Smooth muscle cell (in vitro differentiated cells): ENCODE measurements around the gene GCH1. TPM values are rescaled to one million over a fixed set of nuclear protein-coding genes. Genes with fewer than 3 reads are reported as not detected.
"Not testable (repeated sequence)": the region's sequence is repeated elsewhere in the genome, so short reads cannot be mapped to it uniquely, and the experiment has no call there.

ENCODE experiments used
- DNase-seq: peaks from one replicate; lab custom pipeline; 2025; ENCODE audit not compliant: unreplicated experiment; lab: John Stamatoyannopoulos, UW
- H2AFZ ChIP-seq: fragments of 200-600 bp; sonication (generic); 2 replicates; pipeline ENCODE4 v1.6.0; 2016; ENCODE audit warnings: antibody characterized with exemption, low read depth, mild to moderate bottlenecking
- H3F3A ChIP-seq: fragments of 200-600 bp; sonication (generic); 2 replicates; pipeline ENCODE4 v1.6.0; 2017; ENCODE audit warnings: antibody characterized with exemption, low read depth
- H3K27ac ChIP-seq: fragments of 200-600 bp; sonication (generic); 2 replicates; pipeline ENCODE4 v1.5.1; 2016; ENCODE audit warnings: low read depth, mild to moderate bottlenecking
- H3K27me3 ChIP-seq: fragments of 200-600 bp; sonication (generic); 2 replicates; pipeline ENCODE4 v1.6.1; 2016; ENCODE audit warnings: low read depth, mild to moderate bottlenecking
- H3K36me3 ChIP-seq: fragments of 200-600 bp; sonication (generic); 2 replicates; pipeline ENCODE4 v1.5.1; 2016; ENCODE audit warnings: low read depth
- H3K4me1 ChIP-seq: fragments of 200-600 bp; sonication (generic); 2 replicates; pipeline ENCODE4 v1.5.1; 2016; ENCODE audit warnings: low read depth
- H3K4me2 ChIP-seq: fragments of 200-600 bp; sonication (generic); 2 replicates; pipeline ENCODE4 v1.6.0; 2016; ENCODE audit warnings: mild to moderate bottlenecking
- H3K4me3 ChIP-seq: fragments of 200-600 bp; sonication (generic); 2 replicates; pipeline ENCODE4 v1.5.1; 2016; ENCODE audit warnings: mild to moderate bottlenecking
- H3K79me2 ChIP-seq: fragments of 200-600 bp; sonication (generic); 2 replicates; pipeline ENCODE4 v1.6.0; 2016; ENCODE audit warnings: low read depth, mild to moderate bottlenecking
- H3K9ac ChIP-seq: fragments of 200-600 bp; sonication (generic); 2 replicates; pipeline ENCODE4 v1.6.0; 2016; ENCODE audit warnings: low read depth
- H3K9me3 ChIP-seq: fragments of 200-600 bp; sonication (generic); replicated peaks from 2 replicates; pipeline ENCODE4 v1.5.1; 2016; ENCODE audit warnings: low read depth
- H4K20me1 ChIP-seq: fragments of 200-600 bp; sonication (generic); 2 replicates; pipeline ENCODE4 v1.6.0; 2016; ENCODE audit warnings: low read depth
- WGBS: methylation state at CpG from one replicate; pipeline ENCODE4 v1.1.7; 2016; ENCODE audit warnings: low lambda C conversion rate; 5-methylcytosine and 5-hydroxymethylcytosine counted together
- polyA plus RNA-seq: library from polyadenylated mRNA; unstranded; fragments of >200 nt; fragmentation: Nextera tagmentation; extraction: Ambion mirVana; gene quantifications from 2 replicates; pipeline ENCODE4 v1.2.1, GENCODE V29; 2016
- total RNA-seq: library from RNA; depleted of rRNA; stranded (reverse); fragments of >200 nt; gene quantifications from 2 replicates; pipeline ENCODE4 v1.2.3, GENCODE V29; 2014
- TF ChIP-seq, protein P1 (sequence below): fragments of 200-600 bp; sonication (generic); IDR thresholded peaks from 2 replicates; pipeline ENCODE4 v1.5.1; 2017; ENCODE audit warnings: borderline replicate concordance, mild to moderate bottlenecking, antibody characterized with exemption; ENCODE audit not compliant: insufficient read depth, poor library complexity, severe bottlenecking

The GCH1 gene
- total and polyA plus RNA-seq, 2 experiments from 2014 or later, result 0.70 to 2.1 TPM

DNA sequence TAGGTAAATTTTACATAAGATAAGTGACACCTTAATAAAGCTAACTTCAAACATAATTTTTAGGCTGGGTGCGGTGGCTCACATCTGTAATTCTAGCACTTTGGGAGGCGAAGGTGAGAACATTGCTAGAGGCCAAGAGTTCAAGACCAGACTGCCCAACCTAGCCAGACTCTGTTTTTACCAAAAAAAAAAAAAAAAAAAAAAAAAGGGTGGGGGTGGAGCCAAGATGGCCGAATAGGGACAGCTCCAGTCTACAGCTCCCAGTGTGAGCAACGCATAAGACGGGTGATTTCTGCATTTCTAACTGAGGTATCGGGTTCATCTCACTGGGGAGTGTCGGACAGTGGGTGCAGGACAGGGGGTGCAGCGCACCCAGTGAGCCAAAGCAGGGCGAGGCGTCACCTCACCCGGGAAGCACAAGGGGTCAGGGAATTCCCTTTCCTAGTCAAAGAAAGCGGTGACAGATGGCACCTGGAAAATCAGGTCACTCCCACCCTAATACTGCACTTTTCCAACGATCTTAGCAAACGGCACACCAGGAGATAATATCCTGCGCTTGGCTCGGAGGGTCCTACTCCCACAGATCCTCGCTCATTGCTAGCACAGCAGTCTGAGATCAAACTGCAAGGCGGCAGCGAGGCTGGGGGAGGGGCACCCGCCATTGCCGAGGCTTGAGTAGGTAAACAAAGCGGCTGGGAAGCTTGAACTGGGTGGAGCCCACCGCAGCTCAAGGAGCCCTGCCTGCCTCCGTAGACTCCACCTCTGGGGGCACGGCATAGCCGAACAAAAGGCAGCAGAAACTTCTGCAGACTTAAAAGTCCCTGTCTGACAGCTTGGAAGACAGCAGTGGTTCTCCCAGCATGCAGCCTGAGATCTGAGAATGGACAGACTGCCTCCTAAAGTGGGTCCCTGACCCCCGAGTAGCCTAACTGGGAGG is 32.2 kb downstream of the GCH1 start:
- not testable (repeated sequence) for H3K4me1 ChIP-seq, H3K36me3 ChIP-seq, DNase-seq, H3K27me3 ChIP-seq, H3K79me2 ChIP-seq, H3K27ac ChIP-seq, H3F3A ChIP-seq, H3K9me3 ChIP-seq, H4K20me1 ChIP-seq
- H3K4me3 ChIP-seq, result peak overlapping the region; percentile 75
- WGBS, result 16% methylated on average over 27 of the region's 27 CpGs
- peak overlapping the region; percentile 87 for H3K4me2 ChIP-seq
- H2AFZ ChIP-seq, result peak overlapping the region; percentile 99
- peak overlapping the region; percentile 68 for H3K9ac ChIP-seq

DNA sequence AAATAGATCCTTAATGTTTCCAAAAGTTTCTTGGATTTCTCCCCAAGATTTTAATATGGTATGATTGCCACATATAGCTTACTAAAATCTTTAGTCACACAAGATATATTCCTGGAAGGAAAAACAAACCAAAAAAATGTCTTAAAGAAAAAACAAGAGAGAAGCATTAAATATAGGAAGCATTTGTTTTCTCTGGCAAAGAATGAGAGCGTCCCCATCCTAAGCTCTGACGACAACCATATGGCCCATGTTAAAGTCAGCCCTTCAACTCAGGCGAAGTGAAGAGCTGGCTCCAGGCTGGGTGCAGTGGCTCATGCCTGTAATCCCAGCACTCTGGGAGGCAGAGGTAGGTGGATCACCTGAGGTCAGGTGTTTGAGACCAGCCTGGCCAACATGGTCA is 35.6 kb downstream of the GCH1 start:
- TF ChIP-seq, protein P1, sequence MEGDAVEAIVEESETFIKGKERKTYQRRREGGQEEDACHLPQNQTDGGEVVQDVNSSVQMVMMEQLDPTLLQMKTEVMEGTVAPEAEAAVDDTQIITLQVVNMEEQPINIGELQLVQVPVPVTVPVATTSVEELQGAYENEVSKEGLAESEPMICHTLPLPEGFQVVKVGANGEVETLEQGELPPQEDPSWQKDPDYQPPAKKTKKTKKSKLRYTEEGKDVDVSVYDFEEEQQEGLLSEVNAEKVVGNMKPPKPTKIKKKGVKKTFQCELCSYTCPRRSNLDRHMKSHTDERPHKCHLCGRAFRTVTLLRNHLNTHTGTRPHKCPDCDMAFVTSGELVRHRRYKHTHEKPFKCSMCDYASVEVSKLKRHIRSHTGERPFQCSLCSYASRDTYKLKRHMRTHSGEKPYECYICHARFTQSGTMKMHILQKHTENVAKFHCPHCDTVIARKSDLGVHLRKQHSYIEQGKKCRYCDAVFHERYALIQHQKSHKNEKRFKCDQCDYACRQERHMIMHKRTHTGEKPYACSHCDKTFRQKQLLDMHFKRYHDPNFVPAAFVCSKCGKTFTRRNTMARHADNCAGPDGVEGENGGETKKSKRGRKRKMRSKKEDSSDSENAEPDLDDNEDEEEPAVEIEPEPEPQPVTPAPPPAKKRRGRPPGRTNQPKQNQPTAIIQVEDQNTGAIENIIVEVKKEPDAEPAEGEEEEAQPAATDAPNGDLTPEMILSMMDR, result no peak
- Histone ChIP-seq H3K4me3 (no peak overlapping the region), H3K27ac (no peak overlapping the region), H2AFZ (no peak overlapping the region), H3K9ac (no peak overlapping the region), H3F3A (no peaks in the 10 kb centered on the region), H3K9me3 (no peaks in the 10 kb centered on the region), H3K79me2 (no peaks in the 10 kb centered on the region), H4K20me1 (no peaks in the 10 kb centered on the region), H3K27me3 (no peaks in the 10 kb centered on the region), H3K36me3 (no peaks in the 10 kb centered on the region), H3K4me2 (no peak overlapping the region), H3K4me1 (no peaks in the 10 kb centered on the region)
- WGBS, result 57% methylated on average over 3 of the region's 3 CpGs
- no peak for DNase-seq

DNA sequence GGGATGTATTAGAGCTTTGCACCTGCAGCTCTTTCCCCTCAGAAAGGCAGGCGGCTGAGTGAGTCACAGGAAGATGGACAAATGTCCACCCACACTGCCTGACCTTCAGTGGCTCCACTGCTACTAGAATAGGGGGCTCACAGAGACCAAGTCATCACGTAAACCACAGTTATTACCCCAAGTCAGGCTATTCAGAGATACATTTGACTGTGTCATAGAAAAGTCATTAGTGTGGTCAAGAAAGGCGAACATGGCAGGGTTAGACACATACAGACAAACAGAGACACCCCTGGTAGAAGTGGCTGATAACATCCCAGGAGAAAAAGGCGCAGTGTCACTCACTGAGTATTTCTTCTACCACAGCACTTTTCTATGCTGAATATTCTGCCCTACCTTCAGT is 36.0 kb downstream of the GCH1 start:
- TF ChIP-seq, protein P1, result no peak
- Histone ChIP-seq H3F3A (no peaks in the 10 kb centered on the region), H3K4me1 (no peaks in the 10 kb centered on the region), H3K27ac (no peak overlapping the region), H3K9me3 (no peaks in the 10 kb centered on the region), H2AFZ (no peak overlapping the region), H3K36me3 (no peaks in the 10 kb centered on the region), H3K9ac (no peak overlapping the region), H4K20me1 (no peaks in the 10 kb centered on the region), H3K4me3 (no peak overlapping the region), H3K79me2 (no peaks in the 10 kb centered on the region), H3K27me3 (no peaks in the 10 kb centered on the region), H3K4me2 (no peak overlapping the region)
- no peak for DNase-seq
- 70% methylated on average over 4 of the region's 4 CpGs for WGBS

DNA sequence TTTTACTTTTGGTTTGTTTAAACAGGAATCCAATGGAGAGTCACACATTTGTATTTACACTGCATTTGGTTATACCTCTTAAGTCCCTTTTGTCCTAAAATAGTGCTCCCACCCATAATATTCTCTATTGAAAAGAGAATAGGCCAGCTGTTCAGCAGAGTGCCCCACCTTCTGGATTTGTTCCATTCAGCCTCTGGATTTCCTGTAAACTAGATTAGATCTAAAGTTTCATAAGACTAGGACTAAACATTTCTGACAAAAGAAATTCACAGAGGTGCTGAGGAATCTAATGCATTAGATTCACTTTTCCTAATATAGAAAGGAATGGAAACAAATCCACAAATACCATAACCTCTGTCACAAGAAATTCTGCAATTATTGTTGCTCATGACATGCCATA is 38.1 kb downstream of the GCH1 start:
- Histone ChIP-seq H3K9me3 (no peaks in the 10 kb centered on the region), H3K27ac (no peak overlapping the region), H3F3A (no peaks in the 10 kb centered on the region), H3K4me2 (no peak overlapping the region), H2AFZ (no peak overlapping the region), H3K79me2 (no peaks in the 10 kb centered on the region), H3K27me3 (no peaks in the 10 kb centered on the region), H3K4me1 (no peaks in the 10 kb centered on the region), H4K20me1 (no peaks in the 10 kb centered on the region), H3K9ac (no peak overlapping the region), H3K36me3 (no peaks in the 10 kb centered on the region), H3K4me3 (no peak overlapping the region)
- DNase-seq, result no peak
- TF ChIP-seq, protein P1, result no peak
